ENCODE measurements around the gene TIMP2.

- TF ChIP-seq CTCF (IDR thresholded peaks at IDR 0.05; ENCODE audit: low read depth, low read length, poor library complexity, severe bottlenecking), result no peak
- TF ChIP-seq EZH2phosphoT487 (IDR thresholded peaks at IDR 0.05; ENCODE audit: borderline replicate concordance, low read length), result no peak
Observed at GRCh38 chr17:78929908-78930775, 5.0 kb upstream of the TIMP2 start.

Data from DOHH2 (cell line).